Measurements from ENCODE around the gene DEGS2.
"Not testable (repeated sequence)": the region's sequence is repeated elsewhere in the genome, so short reads cannot be mapped to it uniquely, and the experiment has no call there.

DEGS2 gene

DNA sequence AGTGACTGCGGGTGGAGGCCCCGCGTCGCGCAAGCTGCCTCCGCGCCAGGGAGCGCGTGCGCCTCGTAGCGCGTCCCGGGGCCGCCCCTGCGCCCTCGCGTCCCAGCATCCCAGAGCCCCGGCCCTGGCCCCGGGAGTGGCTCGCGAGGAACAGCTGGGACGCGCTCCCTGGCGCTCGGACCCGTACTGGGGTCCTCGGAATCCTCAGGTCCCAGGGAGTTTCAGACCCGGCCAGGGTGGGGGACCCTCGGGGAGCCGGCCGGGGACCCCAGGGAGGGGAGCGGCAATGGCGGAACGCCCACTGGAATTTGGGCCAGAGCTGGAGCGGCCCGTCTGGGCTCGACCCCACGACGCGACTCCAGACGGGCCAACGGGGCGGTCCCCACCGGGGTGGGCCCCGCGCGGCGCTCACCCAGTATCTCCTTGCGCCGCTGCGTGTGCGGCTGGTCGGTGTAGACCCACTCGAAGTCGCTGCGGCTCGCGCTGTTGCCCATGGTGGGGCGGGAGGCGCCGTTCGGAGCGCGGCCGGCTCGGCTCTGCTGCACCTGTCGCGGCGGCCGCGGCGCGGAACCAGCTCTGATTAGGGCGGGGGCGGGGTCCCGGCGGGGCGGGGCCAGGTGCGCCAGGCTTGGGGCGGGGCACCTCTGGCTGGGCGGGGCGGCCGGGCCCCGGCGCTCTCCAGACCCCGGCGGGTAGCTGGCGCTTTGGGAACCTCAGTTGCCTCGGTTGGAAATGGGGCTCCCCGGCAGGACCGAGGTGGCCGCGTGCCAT is at the start of gene DEGS2:
TSS of gene DEGS2 (minus strand) at position 552 of the 771 bp plus-strand sequence. CDS start at position 494, 58 bp downstream.
- peak; percentile 79 for DNase-seq

DNA sequence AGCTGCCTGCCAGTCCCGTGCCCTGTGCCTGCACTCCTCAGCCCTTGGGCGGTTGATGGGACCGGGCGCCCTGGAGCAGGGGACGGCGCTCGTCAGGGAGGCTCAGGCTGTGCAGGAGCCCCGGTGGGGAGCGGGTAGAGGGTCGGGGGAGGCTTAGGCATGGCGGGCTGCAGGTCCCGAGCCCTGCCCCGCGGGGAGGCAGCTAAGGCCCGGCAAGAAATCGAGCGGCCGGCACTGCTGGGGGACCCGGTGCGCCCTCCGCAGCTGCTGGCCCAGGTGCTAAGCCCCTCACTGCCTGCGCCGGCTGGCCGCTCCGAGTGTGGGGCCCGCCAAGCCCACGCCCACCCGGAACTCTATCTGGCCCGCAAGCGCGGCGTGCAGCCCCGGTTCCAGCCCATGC is 48.7 kb upstream of the DEGS2 start:
- DNase-seq = not testable (repeated sequence)

DNA sequence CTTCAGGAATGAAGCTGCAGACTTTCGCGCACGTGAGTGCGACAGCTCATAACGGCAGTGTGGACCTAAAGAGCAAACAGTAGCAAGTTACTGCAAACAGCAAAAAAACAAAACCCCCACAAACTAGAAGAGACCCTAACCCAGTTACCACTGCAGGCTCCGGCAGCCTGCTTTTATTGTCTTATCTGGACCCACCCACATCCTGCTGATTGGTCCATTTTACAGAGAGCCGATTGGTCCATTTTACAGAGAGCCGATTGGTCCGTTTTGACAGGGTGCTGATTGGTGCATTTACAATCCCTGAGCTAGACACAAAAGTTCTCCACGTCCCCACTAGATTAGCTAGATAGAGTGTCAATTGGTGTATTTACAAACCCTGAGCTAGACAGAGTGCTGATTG is 48.1 kb upstream of the DEGS2 start:
- DNase-seq = not testable (repeated sequence)

- DNase-seq = not testable (repeated sequence)
Measured at GRCh38 chr14:100204835-100205167, 45.4 kb upstream of the DEGS2 start.

GRCh38 chr14:100203962-100204834 is 44.8 kb upstream of the DEGS2 start:
- DNase-seq = no peak

DNA sequence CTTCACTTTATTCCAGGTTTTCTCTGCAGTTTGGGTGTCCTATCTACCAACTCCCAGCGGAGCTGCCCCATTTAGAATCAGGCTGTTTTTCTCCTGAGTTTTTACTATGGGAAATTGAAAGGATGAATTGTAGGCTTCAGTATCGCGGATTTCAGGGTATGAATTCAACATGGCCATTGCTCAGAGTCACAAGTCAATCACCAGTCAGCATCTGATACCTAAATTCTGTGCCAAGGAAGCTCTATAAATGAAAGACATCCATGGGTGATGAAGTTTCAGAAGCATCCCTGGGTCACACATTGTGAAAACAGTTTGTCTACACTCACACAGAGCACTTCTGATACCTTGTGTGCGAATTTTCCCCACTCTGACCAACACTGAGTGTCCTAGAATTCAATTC is 43.7 kb upstream of the DEGS2 start:
- DNase-seq = no peak

GRCh38 chr14:100202712-100203111 is 43.3 kb upstream of the DEGS2 start:
- no peak for DNase-seq

DNA sequence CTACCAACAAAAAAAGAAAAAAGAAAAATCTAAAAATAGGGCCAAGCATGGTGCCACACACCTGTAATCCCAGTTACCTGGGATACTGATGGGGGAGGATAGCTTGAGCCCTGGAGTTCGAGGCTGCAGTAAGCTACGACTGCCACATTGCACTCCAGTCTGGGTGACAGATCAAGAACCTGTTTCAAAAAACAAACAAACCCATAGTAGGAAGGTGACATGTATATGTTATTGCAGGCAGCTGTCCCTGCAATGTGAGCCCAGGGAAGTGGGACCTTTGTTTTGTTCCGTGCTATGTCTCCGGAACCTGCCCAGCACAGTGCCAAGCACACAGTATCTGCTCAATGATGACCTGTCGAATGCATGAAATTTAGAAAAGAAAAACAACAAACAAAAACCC is 42.3 kb upstream of the DEGS2 start:
- no peak for DNase-seq

- no peak for DNase-seq
Measured at GRCh38 chr14:100200311-100200710, 40.9 kb upstream of the DEGS2 start.

DNA sequence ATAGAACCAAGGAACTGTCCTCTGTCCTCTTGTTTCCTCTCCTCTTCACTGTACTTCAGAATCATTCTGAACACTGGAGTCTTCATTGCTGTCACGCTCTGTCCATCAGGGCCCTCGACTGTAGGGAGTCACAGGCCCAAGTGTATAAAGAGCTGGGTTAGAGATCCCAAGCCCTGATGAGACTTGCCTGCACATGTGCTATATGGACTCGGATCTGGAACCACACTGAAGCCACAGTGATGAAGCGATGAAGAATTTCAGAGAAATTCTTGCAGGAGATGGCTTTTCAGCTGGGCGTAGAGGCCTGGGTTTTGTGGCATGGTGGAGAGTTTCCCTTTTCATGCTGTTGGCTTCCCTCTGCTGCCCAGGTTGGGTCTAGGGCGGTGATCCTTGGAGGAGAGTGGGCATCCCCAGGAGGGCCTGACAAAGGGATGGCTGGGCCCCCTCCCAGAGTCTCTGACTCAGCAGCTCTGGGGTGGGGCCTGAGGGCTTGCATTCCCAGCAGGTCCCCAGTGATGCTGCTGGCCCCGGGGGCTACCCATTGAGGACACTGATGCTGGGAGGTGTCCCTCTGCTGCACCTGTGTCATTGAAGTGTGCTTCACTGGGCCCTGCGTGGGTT is 39.9 kb upstream of the DEGS2 start:
- no peak for DNase-seq

DNA sequence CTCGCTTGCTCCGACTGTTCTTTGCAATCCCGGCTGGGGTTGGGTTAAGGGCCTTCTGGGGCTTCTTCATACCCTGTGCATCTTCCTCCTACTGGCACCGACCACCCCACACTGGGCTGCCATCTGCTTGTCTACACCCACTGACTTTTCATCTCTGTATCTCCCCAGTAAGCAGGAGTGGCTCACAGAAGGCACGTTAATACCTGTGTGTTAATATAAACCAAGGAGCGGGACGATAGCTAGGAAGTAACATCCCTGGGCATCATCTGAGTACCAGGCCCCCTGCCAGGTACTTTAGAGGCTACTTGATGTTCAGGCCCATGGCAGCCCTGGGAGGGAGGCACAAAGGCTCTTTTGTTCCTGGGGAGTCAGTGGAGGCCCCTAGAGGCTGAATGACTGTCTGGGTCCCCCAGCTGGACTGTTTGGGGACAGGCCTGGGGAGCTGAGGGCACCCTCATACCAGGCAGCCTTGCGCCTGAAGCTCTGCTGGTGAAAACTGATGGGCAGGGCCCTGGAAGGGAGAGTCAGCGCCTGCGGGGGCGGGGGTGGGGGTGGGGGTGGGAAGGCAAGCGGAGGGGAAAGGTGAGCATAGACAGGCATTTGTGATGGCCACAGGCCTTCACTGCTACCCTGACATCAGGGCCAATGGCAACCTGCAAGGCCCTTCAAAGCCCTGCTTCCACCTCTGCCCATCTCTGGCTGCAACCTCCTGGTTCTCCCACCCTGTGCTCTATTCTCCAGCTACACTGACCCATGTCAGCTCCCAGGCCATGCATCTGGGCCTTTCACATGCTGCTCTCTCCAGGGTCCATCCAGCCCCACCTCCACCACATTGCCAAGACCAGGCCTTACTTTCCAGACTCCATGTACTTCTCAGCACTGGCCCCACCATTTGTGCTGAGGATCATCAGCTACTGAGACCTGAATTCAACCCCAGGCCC is 34.2 kb upstream of the DEGS2 start:
- DNase-seq = no peak

DNA sequence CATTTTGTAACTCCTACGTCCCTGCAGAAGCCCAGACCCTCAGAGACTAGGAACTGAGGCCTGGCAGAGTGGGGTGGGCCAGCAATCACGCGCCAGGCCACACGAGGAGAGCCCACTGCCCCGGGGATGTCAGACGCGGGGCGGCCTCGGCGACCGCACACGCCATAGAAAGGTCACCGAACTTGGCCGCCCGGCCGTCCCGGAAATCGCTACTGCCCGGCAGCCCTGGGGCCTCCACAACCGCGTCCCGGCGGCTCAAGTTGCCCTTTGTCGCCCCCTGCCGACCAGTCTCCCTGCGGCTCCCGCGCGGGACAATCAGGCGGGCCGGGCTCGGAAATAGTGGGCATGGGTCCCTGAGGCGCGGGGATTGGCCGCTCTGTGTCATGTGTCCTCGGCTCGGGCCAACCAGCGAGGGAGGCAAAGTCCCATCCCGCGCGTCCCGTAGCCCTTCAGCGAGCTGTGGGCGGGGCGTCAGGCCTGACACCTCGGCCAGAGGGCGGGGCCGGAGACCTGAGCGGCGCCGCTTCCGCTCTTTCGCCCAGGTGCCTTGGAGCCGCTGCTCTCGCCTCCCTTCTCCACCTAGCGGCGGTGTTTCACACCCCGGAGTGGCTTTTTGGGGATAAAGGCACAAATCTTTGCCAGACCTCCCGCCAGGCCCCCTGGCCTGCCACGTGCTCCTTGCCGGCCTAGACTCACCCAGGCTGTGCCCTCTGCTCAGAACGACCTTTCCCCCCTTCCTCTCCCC is 33.4 kb upstream of the DEGS2 start:
- DNase-seq = peak; percentile 100

DNA sequence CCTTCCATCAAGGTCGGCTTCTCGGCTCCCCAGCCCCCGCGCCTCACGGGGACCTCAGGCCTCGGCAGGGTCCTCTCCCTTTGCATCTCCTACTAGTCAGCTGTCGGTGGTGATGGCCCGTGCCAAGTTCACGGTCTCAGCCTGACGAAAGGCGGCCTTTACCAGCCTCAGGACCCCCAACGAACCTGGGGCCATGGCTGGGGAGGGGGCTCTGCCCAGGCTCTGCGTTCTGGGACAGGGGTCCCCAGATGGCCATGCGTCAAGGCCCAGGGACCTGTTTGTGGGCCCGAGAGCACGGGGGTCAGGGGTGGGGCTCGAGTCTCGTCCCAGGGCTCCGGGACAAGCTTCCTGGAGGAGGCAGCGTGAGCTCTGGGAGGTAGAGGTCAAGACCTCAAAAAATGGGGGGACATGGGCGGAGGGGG is 32.8 kb upstream of the DEGS2 start:
- DNase-seq = no peak

DNA sequence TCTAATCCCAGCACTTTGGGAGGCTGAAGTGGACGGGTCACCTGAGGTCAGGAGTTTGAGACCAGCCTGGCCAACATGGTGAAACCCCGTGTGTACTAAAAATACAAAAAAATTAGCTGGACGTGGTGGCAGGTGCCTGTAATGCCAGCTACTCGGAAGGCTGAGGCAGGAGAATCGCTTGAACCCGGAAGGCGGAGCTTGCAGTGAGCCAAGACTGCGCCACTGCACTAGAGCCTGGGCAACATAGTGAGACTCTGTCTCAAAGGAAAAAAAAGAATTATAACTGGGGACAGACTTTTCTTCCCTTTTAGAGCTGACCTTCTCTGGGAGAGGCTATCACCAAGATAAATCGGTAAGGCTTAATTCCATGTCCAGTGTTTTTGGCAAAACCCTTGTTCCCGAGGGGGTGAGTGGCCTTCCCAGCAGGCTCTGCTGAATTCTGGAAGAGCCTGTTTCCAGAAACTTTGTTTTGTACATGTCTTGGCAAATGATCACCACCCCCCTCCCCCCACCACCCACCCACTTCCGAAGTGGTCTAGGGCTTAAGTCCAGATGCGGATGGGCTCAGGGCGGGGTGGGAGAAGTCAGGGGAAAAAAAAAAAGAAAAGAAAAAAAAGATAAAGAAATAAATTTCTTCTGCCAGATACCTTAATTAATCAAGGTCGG is 32.3 kb upstream of the DEGS2 start:
- no peak for DNase-seq

GRCh38 chr14:100190126-100190525 is 30.7 kb upstream of the DEGS2 start:
- no peak for DNase-seq

GRCh38 chr14:100188392-100189030 is 29.1 kb upstream of the DEGS2 start:
- no peak for DNase-seq

DNA sequence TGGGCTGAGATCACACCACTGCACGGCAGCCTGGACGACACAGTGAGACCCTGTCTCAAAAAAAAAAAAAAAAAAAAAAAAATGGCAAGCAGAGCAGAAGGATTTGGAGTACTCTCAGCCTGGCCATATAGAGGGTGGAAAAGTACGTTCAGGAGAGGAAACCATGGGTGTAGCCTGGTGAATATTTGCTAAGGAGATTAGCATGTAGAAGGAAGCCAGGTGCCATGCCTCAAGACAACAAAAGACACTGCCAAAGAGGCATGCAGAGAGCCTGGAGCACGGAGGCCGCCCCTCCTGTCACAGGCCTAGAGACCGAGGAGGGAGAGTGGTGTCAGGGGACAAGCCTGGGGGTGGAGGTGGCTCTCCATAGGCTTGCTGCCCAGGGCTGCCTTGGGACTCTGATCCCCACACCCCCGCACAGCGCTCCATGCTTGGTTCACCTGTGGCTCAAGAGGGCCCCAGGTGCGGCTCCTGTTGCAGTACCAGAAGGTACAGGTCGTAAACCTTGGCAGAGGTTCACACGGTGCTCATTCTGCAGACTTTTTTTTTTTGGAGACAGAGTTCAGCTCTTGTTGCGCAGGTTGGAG is 27.9 kb upstream of the DEGS2 start:
- DNase-seq = no peak

DNA sequence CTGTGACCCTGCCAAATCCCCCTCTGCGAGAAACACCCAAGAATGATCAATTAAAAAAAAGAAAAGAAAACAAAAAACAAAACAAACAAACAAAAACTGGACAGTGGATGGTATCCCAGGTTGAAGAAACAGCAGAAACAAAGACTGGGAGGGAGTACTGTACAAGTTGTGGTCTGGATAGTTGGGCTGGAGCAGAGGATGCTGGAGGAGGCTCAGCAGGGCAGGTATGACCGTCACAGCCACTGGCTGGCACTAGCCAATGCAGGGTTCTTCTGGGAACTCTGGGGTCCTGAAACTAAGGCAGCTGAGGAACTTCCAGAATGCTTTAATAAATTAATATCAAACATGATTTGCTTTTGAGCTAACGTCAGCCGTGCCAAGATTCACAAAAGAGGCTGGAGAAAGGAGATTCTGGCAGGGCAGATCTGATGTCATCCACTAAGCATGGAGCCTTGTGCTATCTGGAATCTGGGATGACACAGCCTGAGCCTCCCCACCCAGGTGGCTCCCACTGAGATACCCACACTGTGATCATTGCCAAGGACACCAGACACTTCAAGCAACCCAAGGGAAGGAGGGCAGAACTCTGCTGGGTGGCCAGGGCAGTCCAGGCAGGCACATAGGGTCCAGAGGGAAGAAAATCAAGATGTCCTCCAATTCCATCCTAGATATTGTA is 22.6 kb upstream of the DEGS2 start:
- not testable (repeated sequence) for DNase-seq

DNA sequence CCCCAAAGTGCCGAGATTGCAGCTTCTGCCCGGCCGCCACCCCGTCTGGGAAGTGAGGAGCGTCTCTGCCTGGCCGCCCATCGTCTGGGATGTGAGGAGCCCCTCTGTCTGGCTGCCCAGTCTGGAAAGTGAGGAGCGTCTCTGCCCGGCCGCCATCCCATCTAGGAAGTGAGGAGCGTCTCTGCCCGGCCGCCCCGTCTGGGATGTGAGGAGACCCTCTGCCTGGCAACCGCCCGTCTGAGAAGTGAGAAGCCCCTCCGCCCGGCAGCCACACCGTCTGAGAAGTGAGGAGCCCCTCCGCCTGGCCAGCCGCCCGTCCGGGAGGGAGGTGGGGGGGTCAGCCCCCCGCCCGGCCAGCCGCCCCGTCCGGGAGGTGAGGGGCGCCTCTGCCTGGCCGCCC is 21.2 kb upstream of the DEGS2 start:
- not testable (repeated sequence) for DNase-seq

DNA sequence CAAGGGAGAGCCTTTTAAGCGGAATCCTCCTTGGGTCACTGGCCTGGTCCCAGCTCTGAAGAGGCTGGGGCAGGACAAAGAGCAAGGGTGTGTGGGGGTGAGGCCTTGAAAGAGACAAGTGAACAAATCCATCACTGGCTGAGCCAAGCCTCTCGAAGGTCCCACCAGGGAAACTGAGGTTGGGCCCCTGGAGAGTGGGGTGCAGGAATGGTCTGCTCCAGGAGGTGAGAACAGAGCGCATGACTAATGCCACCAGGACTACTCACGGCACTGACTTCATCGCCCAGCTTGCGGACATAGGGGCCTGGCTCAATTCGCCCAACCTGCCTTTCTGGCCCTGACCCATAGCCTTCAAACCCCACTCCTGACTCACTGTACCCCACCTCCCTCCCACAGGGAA is 19.2 kb upstream of the DEGS2 start:
- no peak for DNase-seq
